ENCODE data around the gene MED12L.

The MED12L gene

GRCh38 chr3:151206201-151206600 lies 120.7 kb downstream of the MED12L start:
- Histone ChIP-seq H3K36me3 (ENCODE audit: control insufficient read depth in 2 of 2, insufficient read depth in 2 of 2, low read length in 2 of 2) (no peaks in the 10 kb centered on the region), H3K9me3 (ENCODE audit: control insufficient read depth in 2 of 2, low read length in 2 of 2) (no peaks in the 10 kb centered on the region), H3K4me1 (ENCODE audit: control insufficient read depth in 2 of 2, insufficient read depth in 2 of 2, low read length in 2 of 2) (peaks cover 0 to 8% of the 10 kb centered on the region in 2 donors), H3K27me3 (ENCODE audit: control insufficient read depth in 2 of 2, insufficient read depth in 2 of 2, low read length in 2 of 2) (no peaks in the 10 kb centered on the region), H3K4me3 (ENCODE audit: low read length in 2 of 2) (no peak overlapping the region), H3K9ac (ENCODE audit: low read depth in 1 of 2, low read length in 2 of 2) (no peak overlapping the region), H3K27ac (ENCODE audit: low read depth in 2 of 2, low read length in 2 of 2) (no peak overlapping the region)

- Histone ChIP-seq H3K4me1 (ENCODE audit: control insufficient read depth in 2 of 2, insufficient read depth in 2 of 2, low read length in 2 of 2) (peaks cover 0 to 8% of the 10 kb centered on the region in 2 donors), H3K4me3 (ENCODE audit: low read length in 2 of 2) (no peak overlapping the region), H3K27me3 (ENCODE audit: control insufficient read depth in 2 of 2, insufficient read depth in 2 of 2, low read length in 2 of 2) (no peaks in the 10 kb centered on the region), H3K9ac (ENCODE audit: low read depth in 1 of 2, low read length in 2 of 2) (no peak overlapping the region), H3K27ac (ENCODE audit: low read depth in 2 of 2, low read length in 2 of 2) (no peak overlapping the region), H3K36me3 (ENCODE audit: control insufficient read depth in 2 of 2, insufficient read depth in 2 of 2, low read length in 2 of 2) (no peaks in the 10 kb centered on the region), H3K9me3 (ENCODE audit: control insufficient read depth in 2 of 2, low read length in 2 of 2) (no peaks in the 10 kb centered on the region)
These were observed 124.2 kb downstream of the MED12L start for GRCh38 chr3:151209654-151210053.

GRCh38 chr3:151210676-151211381 lies 125.4 kb downstream of the MED12L start:
- H3K27ac ChIP-seq (ENCODE audit: low read depth in 2 of 2, low read length in 2 of 2): no peak overlapping the region
- no peaks in the 10 kb centered on the region for H3K27me3 ChIP-seq (ENCODE audit: control insufficient read depth in 2 of 2, insufficient read depth in 2 of 2, low read length in 2 of 2)
- H3K4me1 ChIP-seq (ENCODE audit: control insufficient read depth in 2 of 2, insufficient read depth in 2 of 2, low read length in 2 of 2): peaks cover 0 to 8% of the 10 kb centered on the region in 2 donors
- no peaks in the 10 kb centered on the region for H3K9me3 ChIP-seq (ENCODE audit: control insufficient read depth in 2 of 2, low read length in 2 of 2)
- peak overlapping the region in 1 of 2 donors; percentile 18 for H3K9ac ChIP-seq (ENCODE audit: low read depth in 1 of 2, low read length in 2 of 2)
- H3K4me3 ChIP-seq (ENCODE audit: low read length in 2 of 2): peak overlapping the region in 1 of 2 donors; percentile 48
- no peaks in the 10 kb centered on the region for H3K36me3 ChIP-seq (ENCODE audit: control insufficient read depth in 2 of 2, insufficient read depth in 2 of 2, low read length in 2 of 2)

- H3K9me3 ChIP-seq (ENCODE audit: control insufficient read depth in 2 of 2, low read length in 2 of 2): no peaks in the 10 kb centered on the region
- H3K4me3 ChIP-seq (ENCODE audit: low read length in 2 of 2): no peak overlapping the region
- peaks cover 0 to 8% of the 10 kb centered on the region in 2 donors for H3K4me1 ChIP-seq (ENCODE audit: control insufficient read depth in 2 of 2, insufficient read depth in 2 of 2, low read length in 2 of 2)
- H3K27me3 ChIP-seq (ENCODE audit: control insufficient read depth in 2 of 2, insufficient read depth in 2 of 2, low read length in 2 of 2): no peaks in the 10 kb centered on the region
- H3K27ac ChIP-seq (ENCODE audit: low read depth in 2 of 2, low read length in 2 of 2): no peak overlapping the region
- no peaks in the 10 kb centered on the region for H3K36me3 ChIP-seq (ENCODE audit: control insufficient read depth in 2 of 2, insufficient read depth in 2 of 2, low read length in 2 of 2)
- H3K9ac ChIP-seq (ENCODE audit: low read depth in 1 of 2, low read length in 2 of 2): no peak overlapping the region
These were observed 127.7 kb downstream of the MED12L start for GRCh38 chr3:151213151-151213550.

- H3K4me1 ChIP-seq (ENCODE audit: control insufficient read depth in 2 of 2, insufficient read depth in 2 of 2, low read length in 2 of 2): peaks cover 0 to 8% of the 10 kb centered on the region in 2 donors
- H3K27ac ChIP-seq (ENCODE audit: low read depth in 2 of 2, low read length in 2 of 2): no peak overlapping the region
- H3K27me3 ChIP-seq (ENCODE audit: control insufficient read depth in 2 of 2, insufficient read depth in 2 of 2, low read length in 2 of 2): no peaks in the 10 kb centered on the region
- H3K4me3 ChIP-seq (ENCODE audit: low read length in 2 of 2): no peak overlapping the region
- H3K36me3 ChIP-seq (ENCODE audit: control insufficient read depth in 2 of 2, insufficient read depth in 2 of 2, low read length in 2 of 2): no peaks in the 10 kb centered on the region
- H3K9me3 ChIP-seq (ENCODE audit: control insufficient read depth in 2 of 2, low read length in 2 of 2): no peaks in the 10 kb centered on the region
- H3K9ac ChIP-seq (ENCODE audit: low read depth in 1 of 2, low read length in 2 of 2): no peak overlapping the region
These were observed 128.4 kb downstream of the MED12L start for GRCh38 chr3:151213881-151214280.

GRCh38 chr3:151214459-151214858 lies 129.0 kb downstream of the MED12L start:
- Histone ChIP-seq H3K27ac (ENCODE audit: low read depth in 2 of 2, low read length in 2 of 2) (no peak overlapping the region), H3K27me3 (ENCODE audit: control insufficient read depth in 2 of 2, insufficient read depth in 2 of 2, low read length in 2 of 2) (no peaks in the 10 kb centered on the region)

GRCh38 chr3:151216641-151217607 lies 131.5 kb downstream of the MED12L start:
- no peaks in the 10 kb centered on the region for H3K9me3 ChIP-seq (ENCODE audit: control insufficient read depth in 2 of 2, low read length in 2 of 2)
- no peaks in the 10 kb centered on the region for H3K36me3 ChIP-seq (ENCODE audit: control insufficient read depth in 2 of 2, insufficient read depth in 2 of 2, low read length in 2 of 2)
- no peaks in the 10 kb centered on the region for H3K4me1 ChIP-seq (ENCODE audit: control insufficient read depth in 2 of 2, insufficient read depth in 2 of 2, low read length in 2 of 2)
- no peak overlapping the region for H3K27ac ChIP-seq (ENCODE audit: low read depth in 2 of 2, low read length in 2 of 2)
- H3K4me3 ChIP-seq (ENCODE audit: low read length in 2 of 2): no peak overlapping the region
- H3K27me3 ChIP-seq (ENCODE audit: control insufficient read depth in 2 of 2, insufficient read depth in 2 of 2, low read length in 2 of 2): no peaks in the 10 kb centered on the region
- no peak overlapping the region for H3K9ac ChIP-seq (ENCODE audit: low read depth in 1 of 2, low read length in 2 of 2)

More at GRCh38 chr3:151214459-151214858, 129.0 kb downstream of the MED12L start:
- no peak overlapping the region for H3K9ac ChIP-seq (ENCODE audit: low read depth in 1 of 2, low read length in 2 of 2)
- no peak overlapping the region for H3K4me3 ChIP-seq (ENCODE audit: low read length in 2 of 2)
- H3K4me1 ChIP-seq (ENCODE audit: control insufficient read depth in 2 of 2, insufficient read depth in 2 of 2, low read length in 2 of 2): peaks cover 0 to 8% of the 10 kb centered on the region in 2 donors
- no peaks in the 10 kb centered on the region for H3K36me3 ChIP-seq (ENCODE audit: control insufficient read depth in 2 of 2, insufficient read depth in 2 of 2, low read length in 2 of 2)
- H3K9me3 ChIP-seq (ENCODE audit: control insufficient read depth in 2 of 2, low read length in 2 of 2): no peaks in the 10 kb centered on the region

- H3K4me3 ChIP-seq (ENCODE audit: low read length in 2 of 2): no peak overlapping the region
- H3K36me3 ChIP-seq (ENCODE audit: control insufficient read depth in 2 of 2, insufficient read depth in 2 of 2, low read length in 2 of 2): no peaks in the 10 kb centered on the region
- H3K9me3 ChIP-seq (ENCODE audit: control insufficient read depth in 2 of 2, low read length in 2 of 2): no peaks in the 10 kb centered on the region
- no peaks in the 10 kb centered on the region for H3K27me3 ChIP-seq (ENCODE audit: control insufficient read depth in 2 of 2, insufficient read depth in 2 of 2, low read length in 2 of 2)
- H3K27ac ChIP-seq (ENCODE audit: low read depth in 2 of 2, low read length in 2 of 2): no peak overlapping the region
- H3K4me1 ChIP-seq (ENCODE audit: control insufficient read depth in 2 of 2, insufficient read depth in 2 of 2, low read length in 2 of 2): no peaks in the 10 kb centered on the region
- no peak overlapping the region for H3K9ac ChIP-seq (ENCODE audit: low read depth in 1 of 2, low read length in 2 of 2)
These were observed 132.7 kb downstream of the MED12L start for GRCh38 chr3:151218136-151218535.

- H3K9ac ChIP-seq (ENCODE audit: low read depth in 1 of 2, low read length in 2 of 2): no peak overlapping the region
- no peak overlapping the region for H3K27ac ChIP-seq (ENCODE audit: low read depth in 2 of 2, low read length in 2 of 2)
- no peaks in the 10 kb centered on the region for H3K27me3 ChIP-seq (ENCODE audit: control insufficient read depth in 2 of 2, insufficient read depth in 2 of 2, low read length in 2 of 2)
- no peaks in the 10 kb centered on the region for H3K4me1 ChIP-seq (ENCODE audit: control insufficient read depth in 2 of 2, insufficient read depth in 2 of 2, low read length in 2 of 2)
- no peaks in the 10 kb centered on the region for H3K9me3 ChIP-seq (ENCODE audit: control insufficient read depth in 2 of 2, low read length in 2 of 2)
- H3K4me3 ChIP-seq (ENCODE audit: low read length in 2 of 2): no peak overlapping the region
- no peaks in the 10 kb centered on the region for H3K36me3 ChIP-seq (ENCODE audit: control insufficient read depth in 2 of 2, insufficient read depth in 2 of 2, low read length in 2 of 2)
These were observed 133.6 kb downstream of the MED12L start for GRCh38 chr3:151219056-151219455.

GRCh38 chr3:151224268-151224866 lies 138.9 kb downstream of the MED12L start:
- Histone ChIP-seq H3K27ac (ENCODE audit: low read depth in 2 of 2, low read length in 2 of 2) (no peak overlapping the region), H3K27me3 (ENCODE audit: control insufficient read depth in 2 of 2, insufficient read depth in 2 of 2, low read length in 2 of 2) (no peaks in the 10 kb centered on the region), H3K9ac (ENCODE audit: low read depth in 1 of 2, low read length in 2 of 2) (no peak overlapping the region), H3K9me3 (ENCODE audit: control insufficient read depth in 2 of 2, low read length in 2 of 2) (no peaks in the 10 kb centered on the region), H3K4me1 (ENCODE audit: control insufficient read depth in 2 of 2, insufficient read depth in 2 of 2, low read length in 2 of 2) (peaks cover 0 to 4% of the 10 kb centered on the region in 2 donors), H3K36me3 (ENCODE audit: control insufficient read depth in 2 of 2, insufficient read depth in 2 of 2, low read length in 2 of 2) (no peaks in the 10 kb centered on the region), H3K4me3 (ENCODE audit: low read length in 2 of 2) (no peak overlapping the region)

Data from mucosa of rectum (tissue), 2 donors.